ENCODE measurements around the gene SHISA9.
"Not testable (repeated sequence)": the region's sequence is repeated elsewhere in the genome, so short reads cannot be mapped to it uniquely, and the experiment has no call there.

Gene SHISA9

DNA sequence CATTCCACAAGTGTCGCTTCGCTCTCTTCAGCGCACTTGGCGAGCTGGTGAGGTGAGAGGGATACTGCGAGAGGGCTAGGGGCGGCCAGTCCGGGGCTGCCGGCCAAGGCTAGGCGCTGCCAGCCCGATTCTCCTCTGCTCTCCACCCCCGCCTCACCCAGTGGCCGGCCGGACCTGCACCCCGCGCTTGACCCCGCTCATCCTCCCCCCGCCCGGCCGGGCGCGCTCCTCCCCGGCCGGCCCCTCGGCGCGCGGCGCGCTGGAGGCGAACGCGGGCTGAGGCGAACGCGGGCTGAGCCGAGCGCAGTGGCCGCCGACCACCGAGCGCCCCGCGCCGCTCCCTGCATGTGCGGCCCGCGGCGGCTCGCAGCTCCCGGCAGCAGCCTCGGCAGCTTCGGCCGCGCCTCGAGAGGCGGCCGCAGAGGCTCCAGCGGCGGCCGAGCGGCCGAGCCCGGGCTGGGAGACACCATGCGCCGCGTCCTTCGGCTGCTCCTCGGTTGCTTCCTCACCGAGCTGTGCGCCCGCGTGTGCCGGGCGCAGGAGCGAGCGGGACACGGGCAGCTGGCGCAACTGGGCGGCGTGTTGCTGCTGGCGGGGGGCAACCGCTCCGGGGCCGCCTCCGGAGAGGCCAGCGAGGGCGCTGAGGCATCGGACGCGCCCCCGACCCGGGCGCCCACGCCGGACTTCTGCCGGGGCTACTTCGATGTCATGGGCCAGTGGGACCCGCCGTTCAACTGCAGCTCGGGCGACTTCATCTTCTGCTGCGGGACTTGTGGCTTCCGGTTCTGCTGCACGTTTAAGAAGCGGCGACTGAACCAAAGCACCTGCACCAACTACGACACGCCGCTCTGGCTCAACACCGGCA lies at the start of gene SHISA9:
Gene SHISA9, plus strand, starts transcription at position 2 of the 865 bp plus-strand sequence.
- H3K9me3 Mint-ChIP-seq, result no peaks in the 10 kb centered on the region
- no peaks in the 10 kb centered on the region for H3K4me1 Mint-ChIP-seq (ENCODE audit: low read depth)
- no peaks in the 10 kb centered on the region for H3K36me3 Mint-ChIP-seq (ENCODE audit: low read depth)
- H3K4me3 Mint-ChIP-seq, result peak within 1 kb of the TSS; percentile 35
- no peak within 1 kb of the TSS for H3K27ac Mint-ChIP-seq
- H3K27me3 Mint-ChIP-seq, result peaks cover 61% of the 10 kb centered on the region

DNA sequence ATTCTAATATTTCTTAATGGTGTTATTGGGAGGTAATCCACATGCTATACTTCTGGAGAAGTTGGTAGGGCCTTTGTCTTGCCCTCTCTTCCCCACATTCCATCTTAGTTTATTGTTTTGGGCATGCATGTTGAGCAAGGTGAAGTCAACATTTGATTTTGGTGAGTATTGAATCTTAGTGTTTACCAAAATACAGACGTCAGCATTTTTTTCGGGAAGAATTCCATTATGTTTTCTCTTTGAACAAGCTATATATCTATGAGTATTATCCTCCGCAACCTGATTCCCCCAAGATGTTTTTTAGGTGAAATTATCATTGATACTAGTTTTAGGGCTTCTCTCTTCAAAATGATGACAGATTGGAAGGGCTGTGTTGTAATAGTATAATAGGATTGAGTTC lies 47.4 kb upstream of the SHISA9 start:
- H3K36me3 Mint-ChIP-seq (ENCODE audit: low read depth), result no peaks in the 10 kb centered on the region
- H3K27ac Mint-ChIP-seq, result no peak overlapping the region
- H3K27me3 Mint-ChIP-seq, result peaks cover 11% of the 10 kb centered on the region
- no peaks in the 10 kb centered on the region for H3K9me3 Mint-ChIP-seq
- H3K4me3 Mint-ChIP-seq, result no peak overlapping the region
- H3K4me1 Mint-ChIP-seq (ENCODE audit: low read depth), result no peaks in the 10 kb centered on the region

DNA sequence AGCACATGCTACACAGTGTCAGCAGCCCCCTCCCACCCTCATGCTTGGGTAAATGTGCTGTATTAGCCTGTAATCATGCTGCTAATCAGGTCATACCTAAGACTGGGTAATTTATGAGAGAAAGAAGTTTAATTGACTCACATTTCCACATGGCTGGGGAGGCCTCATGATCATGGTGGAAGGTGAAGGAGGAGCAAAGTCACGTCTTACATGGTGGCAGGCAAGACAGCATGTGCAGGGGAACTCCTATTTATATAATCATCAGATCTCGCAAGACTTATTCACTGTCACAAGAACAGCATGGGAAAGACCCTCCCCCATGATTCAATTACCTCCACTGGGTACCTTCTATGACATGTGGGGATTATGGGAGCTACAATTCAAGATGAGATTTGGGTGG lies 44.0 kb upstream of the SHISA9 start:
- not testable (repeated sequence) for H3K4me3 Mint-ChIP-seq; H3K9me3 Mint-ChIP-seq; H3K4me1 Mint-ChIP-seq (ENCODE audit: low read depth); H3K36me3 Mint-ChIP-seq (ENCODE audit: low read depth); H3K27me3 Mint-ChIP-seq; H3K27ac Mint-ChIP-seq

DNA sequence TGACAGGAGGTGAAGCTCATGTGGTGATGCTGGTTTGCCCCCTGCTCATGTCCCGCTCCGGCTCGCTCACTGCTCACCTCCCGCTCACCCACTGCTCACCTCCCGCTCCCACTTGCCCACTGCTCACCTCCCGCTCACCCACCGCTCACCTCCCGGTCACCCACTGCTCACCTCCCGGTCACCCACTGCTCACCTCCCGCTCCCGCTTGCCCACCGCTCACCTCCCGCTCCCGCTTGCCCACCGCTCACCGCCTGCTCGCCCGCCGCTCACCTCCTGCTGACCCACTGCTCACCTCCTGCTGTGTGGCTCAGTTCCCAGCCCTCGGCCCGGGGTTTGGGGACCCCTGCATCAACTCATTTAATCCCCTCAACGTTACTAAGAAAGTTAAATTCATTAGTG lies 39.1 kb upstream of the SHISA9 start:
- no peak overlapping the region for H3K27ac Mint-ChIP-seq
- H3K4me1 Mint-ChIP-seq (ENCODE audit: low read depth), result no peaks in the 10 kb centered on the region
- no peak overlapping the region for H3K4me3 Mint-ChIP-seq
- peaks cover 7% of the 10 kb centered on the region for H3K27me3 Mint-ChIP-seq
- no peaks in the 10 kb centered on the region for H3K36me3 Mint-ChIP-seq (ENCODE audit: low read depth)
- no peaks in the 10 kb centered on the region for H3K9me3 Mint-ChIP-seq

DNA sequence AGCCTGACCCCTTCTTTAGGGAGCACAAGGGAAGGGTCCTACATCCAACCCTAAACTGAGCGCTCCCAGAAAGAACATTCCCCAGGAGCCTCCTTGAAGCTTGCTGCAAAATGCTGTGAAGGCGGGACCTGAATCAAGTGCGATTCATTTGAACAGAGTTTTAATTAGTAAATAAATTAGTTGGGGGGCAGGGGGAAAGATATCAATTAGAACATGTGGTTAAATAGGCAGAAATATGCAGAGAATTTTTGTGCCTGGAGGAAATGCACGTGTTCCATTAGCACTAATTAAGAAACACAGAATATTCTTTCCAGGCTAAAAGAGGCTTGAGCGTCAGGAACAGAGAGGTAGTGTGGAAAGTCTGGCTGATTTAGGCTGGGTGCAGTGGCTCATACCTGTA lies 38.5 kb upstream of the SHISA9 start:
- H3K9me3 Mint-ChIP-seq, result no peaks in the 10 kb centered on the region
- peaks cover 7% of the 10 kb centered on the region for H3K27me3 Mint-ChIP-seq
- no peak overlapping the region for H3K4me3 Mint-ChIP-seq
- H3K4me1 Mint-ChIP-seq (ENCODE audit: low read depth), result no peaks in the 10 kb centered on the region
- no peaks in the 10 kb centered on the region for H3K36me3 Mint-ChIP-seq (ENCODE audit: low read depth)
- H3K27ac Mint-ChIP-seq, result no peak overlapping the region

DNA sequence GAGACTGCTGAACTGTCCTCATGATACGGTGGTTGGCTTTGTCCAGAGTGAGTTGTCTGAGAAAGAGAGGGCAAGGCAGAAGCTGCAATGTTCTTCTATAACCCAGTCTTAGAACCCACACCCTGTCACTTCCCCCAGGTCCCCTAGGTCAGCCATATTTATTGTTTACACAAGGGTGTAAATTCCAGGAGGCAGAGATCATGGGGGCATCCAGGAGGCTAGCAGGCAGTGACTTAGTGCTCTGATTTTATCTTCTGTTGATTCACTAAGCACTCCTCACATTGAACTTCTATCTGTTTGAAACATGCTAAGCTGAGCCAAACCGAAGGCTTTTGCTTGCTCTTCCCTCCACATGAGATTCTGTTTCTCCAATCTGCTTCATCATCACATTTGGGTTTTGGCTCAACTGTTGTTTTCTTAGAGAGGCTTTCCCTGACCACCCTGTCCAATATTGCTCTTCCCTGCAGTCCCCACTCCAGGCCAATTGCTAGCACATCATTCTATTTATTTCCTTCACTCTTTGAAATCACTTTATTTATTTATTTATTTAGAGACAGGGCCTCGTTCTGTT lies 34.3 kb upstream of the SHISA9 start:
- peaks cover 3% of the 10 kb centered on the region for H3K9me3 Mint-ChIP-seq
- peaks cover 10% of the 10 kb centered on the region for H3K27me3 Mint-ChIP-seq
- no peaks in the 10 kb centered on the region for H3K4me1 Mint-ChIP-seq (ENCODE audit: low read depth)
- H3K36me3 Mint-ChIP-seq (ENCODE audit: low read depth), result no peaks in the 10 kb centered on the region
- H3K4me3 Mint-ChIP-seq, result no peak overlapping the region
- H3K27ac Mint-ChIP-seq, result no peak overlapping the region

DNA sequence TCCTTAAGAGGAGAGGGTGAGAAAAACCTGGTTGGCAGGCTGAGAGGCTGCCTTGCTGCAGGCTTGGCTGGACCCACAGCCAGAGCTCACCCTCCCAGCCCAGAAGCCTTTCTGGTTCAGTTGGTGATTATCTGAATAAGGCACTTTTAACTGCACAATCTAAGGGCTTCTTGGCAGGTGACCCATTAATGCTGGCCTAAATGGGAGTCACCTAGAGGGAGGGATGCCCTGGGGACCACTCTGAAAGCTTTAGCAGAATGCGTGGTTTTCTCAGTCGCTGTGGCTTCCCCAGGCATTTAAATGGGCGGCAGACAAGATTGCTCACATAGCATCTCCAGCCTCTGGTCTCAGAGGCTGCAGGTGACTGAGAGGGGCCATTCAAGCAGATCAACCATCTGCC lies 33.2 kb upstream of the SHISA9 start:
- Mint-ChIP-seq H3K27me3 (peaks cover 10% of the 10 kb centered on the region), H3K9me3 (peaks cover 3% of the 10 kb centered on the region), H3K4me1 (ENCODE audit: low read depth) (no peaks in the 10 kb centered on the region)

DNA sequence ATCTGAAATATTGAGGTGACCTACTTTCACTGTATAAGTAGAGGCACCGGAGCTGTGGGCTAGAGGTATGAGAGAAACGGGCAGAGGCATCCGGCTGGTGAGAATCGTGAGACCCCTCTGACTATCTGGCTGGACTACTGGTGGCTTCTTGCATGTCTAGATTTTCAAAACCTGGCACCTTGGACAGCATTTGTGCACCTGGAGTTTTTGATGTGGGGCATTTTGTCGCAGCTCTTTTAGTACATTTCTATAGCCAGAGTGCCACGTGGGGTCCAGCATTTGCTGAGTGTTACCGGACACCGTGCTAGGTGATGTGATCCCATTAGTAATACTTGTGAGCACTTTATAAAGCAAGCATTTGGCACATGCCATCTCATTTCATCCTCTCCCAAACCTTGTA lies 32.6 kb upstream of the SHISA9 start:
- peaks cover 3% of the 10 kb centered on the region for H3K9me3 Mint-ChIP-seq
- no peaks in the 10 kb centered on the region for H3K4me1 Mint-ChIP-seq (ENCODE audit: low read depth)
- peaks cover 10% of the 10 kb centered on the region for H3K27me3 Mint-ChIP-seq
- no peak overlapping the region for H3K4me3 Mint-ChIP-seq
- H3K36me3 Mint-ChIP-seq (ENCODE audit: low read depth), result no peaks in the 10 kb centered on the region
- no peak overlapping the region for H3K27ac Mint-ChIP-seq

More for the DNA sequence above, 33.2 kb upstream of the SHISA9 start:
- Mint-ChIP-seq H3K4me3 (no peak overlapping the region), H3K36me3 (ENCODE audit: low read depth) (no peaks in the 10 kb centered on the region), H3K27ac (no peak overlapping the region)

DNA sequence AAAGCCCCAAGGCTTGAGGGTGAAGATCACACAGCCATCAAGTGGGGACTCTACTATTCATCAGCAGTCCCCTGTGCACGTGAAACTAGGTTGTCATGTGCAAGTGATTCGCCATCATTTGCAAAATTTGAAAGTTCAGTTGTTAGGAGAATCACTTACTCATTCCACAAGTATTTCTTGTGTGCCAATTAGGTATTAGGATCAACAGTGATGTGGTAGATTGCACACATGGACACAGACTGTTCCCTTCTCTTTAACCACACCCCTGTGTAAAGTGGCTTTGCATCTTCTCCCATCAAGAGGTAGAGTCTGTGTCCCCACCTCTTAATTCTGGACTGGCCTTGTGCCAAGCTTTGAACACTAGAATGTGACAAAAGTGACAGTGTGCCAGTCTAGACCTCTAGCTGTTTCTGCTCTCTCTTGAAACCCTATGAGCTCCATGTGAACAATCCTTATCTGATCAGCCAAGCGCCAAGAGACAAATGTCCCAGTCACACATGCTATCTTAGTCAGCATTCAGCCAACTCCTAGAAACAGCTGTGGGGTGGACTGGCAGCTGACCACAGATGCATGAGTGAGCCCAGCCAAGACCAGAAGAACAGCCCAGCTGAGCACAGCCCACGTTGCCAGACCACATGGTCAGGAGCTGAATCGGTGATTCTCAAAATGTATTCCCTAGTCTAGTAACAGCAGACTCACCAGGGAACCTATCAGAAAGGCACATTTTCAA lies 31.5 kb upstream of the SHISA9 start:
- H3K36me3 Mint-ChIP-seq (ENCODE audit: low read depth), result no peaks in the 10 kb centered on the region
- H3K27ac Mint-ChIP-seq, result no peak overlapping the region
- no peaks in the 10 kb centered on the region for H3K4me1 Mint-ChIP-seq (ENCODE audit: low read depth)
- no peak overlapping the region for H3K4me3 Mint-ChIP-seq
- peaks cover 3% of the 10 kb centered on the region for H3K9me3 Mint-ChIP-seq
- H3K27me3 Mint-ChIP-seq, result peaks cover 10% of the 10 kb centered on the region

DNA sequence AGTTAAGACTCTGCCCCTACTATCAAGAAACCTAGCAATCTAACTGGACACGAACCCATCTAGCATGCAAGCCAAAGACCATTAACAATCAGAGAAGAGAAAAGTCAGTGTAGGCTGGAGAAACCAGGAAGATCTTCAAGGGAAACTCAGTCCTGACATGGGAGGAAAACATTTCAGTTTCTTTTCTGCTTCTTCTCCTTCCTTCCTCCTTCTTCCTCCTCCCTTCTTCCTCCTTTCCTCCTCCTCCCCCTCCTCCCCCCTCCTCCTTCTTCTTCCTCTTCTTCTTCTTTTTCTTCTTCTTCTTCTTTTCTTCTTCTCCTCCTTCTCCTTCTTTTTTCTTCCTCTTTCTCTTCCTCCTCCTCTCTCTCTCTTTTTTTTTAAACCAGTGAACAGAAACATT lies 29.6 kb upstream of the SHISA9 start:
- Mint-ChIP-seq H3K36me3 (ENCODE audit: low read depth) (no peaks in the 10 kb centered on the region), H3K4me3 (no peak overlapping the region), H3K4me1 (ENCODE audit: low read depth) (no peaks in the 10 kb centered on the region), H3K27me3 (peaks cover 7% of the 10 kb centered on the region), H3K9me3 (peaks cover 3% of the 10 kb centered on the region), H3K27ac (no peak overlapping the region)

DNA sequence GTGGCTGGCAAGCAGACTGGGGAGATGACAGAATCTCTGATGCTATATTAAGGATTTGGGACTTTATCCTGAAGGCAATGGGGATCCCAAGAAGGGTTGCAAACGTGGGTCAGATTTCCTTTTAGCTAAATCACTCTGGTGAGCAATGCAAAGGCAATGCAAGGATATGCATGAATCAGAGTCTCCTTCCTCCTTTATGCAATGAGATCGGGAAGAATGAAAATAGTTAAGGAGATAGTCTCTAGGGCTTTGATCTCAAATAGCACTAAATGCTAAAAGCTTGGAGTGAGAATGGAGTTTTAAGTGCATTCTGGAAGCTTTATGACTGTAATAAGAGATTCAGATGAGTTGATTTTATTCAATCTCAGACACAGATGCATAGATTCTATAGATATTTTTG lies 27.2 kb upstream of the SHISA9 start:
- Mint-ChIP-seq H3K27ac (no peak overlapping the region), H3K9me3 (peaks cover 3% of the 10 kb centered on the region), H3K4me1 (ENCODE audit: low read depth) (no peaks in the 10 kb centered on the region), H3K27me3 (peaks cover 11% of the 10 kb centered on the region), H3K4me3 (no peak overlapping the region), H3K36me3 (ENCODE audit: low read depth) (no peaks in the 10 kb centered on the region)

DNA sequence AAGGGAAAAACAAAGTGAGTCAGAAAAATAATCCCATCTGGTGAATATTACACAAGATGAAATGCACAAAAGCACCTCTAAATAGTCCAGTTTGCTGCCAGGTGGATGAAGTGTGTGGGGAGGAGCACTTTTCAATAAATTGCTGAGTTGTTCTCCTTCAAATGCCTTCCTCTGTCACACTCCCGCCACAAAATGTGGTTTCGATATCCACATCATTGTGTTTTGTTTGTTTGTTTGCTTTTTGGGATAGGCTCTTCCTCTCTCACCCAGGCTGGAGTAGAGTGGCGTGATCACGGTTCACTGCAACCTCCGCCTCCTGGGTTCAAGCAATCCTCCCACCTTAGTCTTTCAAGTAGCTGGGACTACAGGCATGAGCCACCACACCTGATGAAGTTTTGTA lies 24.6 kb upstream of the SHISA9 start:
- no peak overlapping the region for H3K27ac Mint-ChIP-seq
- H3K36me3 Mint-ChIP-seq (ENCODE audit: low read depth), result no peaks in the 10 kb centered on the region
- no peaks in the 10 kb centered on the region for H3K4me1 Mint-ChIP-seq (ENCODE audit: low read depth)
- H3K4me3 Mint-ChIP-seq, result no peak overlapping the region
- no peaks in the 10 kb centered on the region for H3K9me3 Mint-ChIP-seq
- peaks cover 11% of the 10 kb centered on the region for H3K27me3 Mint-ChIP-seq

DNA sequence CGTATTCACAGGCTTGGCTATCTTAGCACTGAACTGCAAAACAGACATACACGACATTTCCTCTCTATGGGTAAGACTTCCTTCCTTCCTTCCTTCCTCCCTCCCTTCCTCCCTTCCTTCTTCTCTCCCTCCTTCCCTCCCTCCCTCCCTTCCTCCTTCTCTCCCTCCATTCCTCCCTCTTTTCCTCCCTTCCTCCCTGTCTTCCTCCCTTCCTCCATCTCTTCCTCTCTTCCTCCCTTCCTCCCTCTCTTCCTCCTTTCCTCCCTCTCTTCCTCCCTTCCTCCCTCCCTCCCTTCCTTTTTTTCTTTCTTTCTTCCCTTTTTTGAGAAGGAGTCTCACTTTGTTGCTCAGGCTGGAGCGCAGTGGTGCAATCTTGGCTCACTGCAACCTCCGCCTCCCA lies 22.4 kb upstream of the SHISA9 start:
- no peaks in the 10 kb centered on the region for H3K36me3 Mint-ChIP-seq (ENCODE audit: low read depth)
- H3K4me3 Mint-ChIP-seq, result no peak overlapping the region
- no peaks in the 10 kb centered on the region for H3K4me1 Mint-ChIP-seq (ENCODE audit: low read depth)
- no peaks in the 10 kb centered on the region for H3K9me3 Mint-ChIP-seq
- H3K27me3 Mint-ChIP-seq, result peaks cover 11% of the 10 kb centered on the region
- H3K27ac Mint-ChIP-seq, result no peak overlapping the region

DNA sequence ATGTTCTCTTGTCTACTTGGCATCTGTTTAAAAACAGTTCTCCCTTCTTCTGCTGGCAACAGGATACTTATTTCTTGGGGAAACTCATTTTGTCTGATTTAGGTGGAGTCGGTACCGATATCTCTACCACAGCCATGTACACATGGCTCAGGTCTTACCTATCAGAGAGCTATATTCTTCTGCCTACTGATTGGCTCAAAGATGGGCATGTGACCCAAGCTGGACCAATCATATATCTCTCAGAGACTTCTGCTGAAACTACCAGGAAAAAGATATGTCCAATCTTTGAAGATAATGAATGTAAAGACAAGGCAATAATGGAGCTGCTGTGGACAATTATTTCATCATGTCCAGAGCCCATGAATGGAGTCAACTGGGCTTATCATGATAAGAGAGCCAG lies 21.6 kb upstream of the SHISA9 start:
- no peaks in the 10 kb centered on the region for H3K9me3 Mint-ChIP-seq
- peaks cover 16% of the 10 kb centered on the region for H3K27me3 Mint-ChIP-seq
- no peaks in the 10 kb centered on the region for H3K36me3 Mint-ChIP-seq (ENCODE audit: low read depth)
- no peak overlapping the region for H3K27ac Mint-ChIP-seq
- no peaks in the 10 kb centered on the region for H3K4me1 Mint-ChIP-seq (ENCODE audit: low read depth)
- no peak overlapping the region for H3K4me3 Mint-ChIP-seq

DNA sequence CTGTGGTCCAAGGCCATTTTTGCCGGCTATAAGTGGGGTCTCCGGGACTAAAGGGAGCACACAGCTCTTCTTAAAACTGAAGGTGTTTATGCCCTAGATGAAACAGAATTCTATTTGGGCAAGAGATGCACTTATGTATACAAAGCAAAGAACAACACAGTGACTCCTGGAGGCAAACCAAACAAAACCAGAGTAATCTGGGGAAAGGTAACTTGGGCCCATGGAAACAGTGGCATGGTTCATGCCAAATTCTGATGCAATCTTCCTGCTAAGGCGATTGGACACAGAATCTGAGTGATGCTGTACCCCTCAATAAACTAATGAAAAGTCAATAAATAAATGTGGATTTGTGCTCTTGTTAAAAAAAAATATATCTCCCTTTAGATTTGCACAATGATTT lies 20.2 kb upstream of the SHISA9 start:
- Mint-ChIP-seq H3K9me3 (no peaks in the 10 kb centered on the region), H3K27me3 (peaks cover 24% of the 10 kb centered on the region), H3K36me3 (ENCODE audit: low read depth) (no peaks in the 10 kb centered on the region), H3K4me1 (ENCODE audit: low read depth) (no peaks in the 10 kb centered on the region), H3K4me3 (no peak overlapping the region), H3K27ac (no peak overlapping the region)
